ENCODE results near the gene SCEL. TPM values are rescaled to one million over a fixed set of nuclear protein-coding genes. Genes with fewer than 3 reads are reported as not detected.

The SCEL gene
- total and polyA plus RNA-seq, 8 donors = 0.19 to 76.8 (median 1.0) TPM; not detected in 4

DNA sequence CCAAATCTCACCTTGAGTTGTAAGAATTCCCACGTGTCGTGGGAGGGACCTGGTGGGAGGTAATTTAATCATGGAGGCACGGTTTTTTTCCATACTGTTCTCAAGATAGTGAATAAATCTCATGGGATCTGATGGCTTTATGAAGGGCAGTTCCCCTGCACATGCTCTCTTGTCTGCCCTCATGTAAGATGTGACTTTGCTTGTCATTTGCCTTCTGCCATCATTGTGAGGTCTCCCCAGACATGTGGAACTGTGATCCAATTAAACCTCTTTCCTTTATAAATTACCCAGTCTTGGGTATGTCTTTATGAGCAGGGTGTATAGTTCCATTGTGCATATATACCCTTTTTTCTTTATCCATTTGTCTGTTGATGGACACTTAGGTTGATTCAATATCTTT is 13.1 kb downstream of the SCEL start:
- no peak overlapping the region for H3K27ac ChIP-seq
- no peaks in the 10 kb centered on the region for H3K36me3 ChIP-seq
- peaks cover 0 to 12% (median 7%) of the 10 kb centered on the region in 4 donors for H3K4me1 ChIP-seq
- no peaks in the 10 kb centered on the region for H3K27me3 ChIP-seq
- no peak overlapping the region for H3K4me3 ChIP-seq
- intact Hi-C loops (cut with DNase I; ENCODE audit: low total_unique reads) = no loop called here
- TF ChIP-seq, protein P1, sequence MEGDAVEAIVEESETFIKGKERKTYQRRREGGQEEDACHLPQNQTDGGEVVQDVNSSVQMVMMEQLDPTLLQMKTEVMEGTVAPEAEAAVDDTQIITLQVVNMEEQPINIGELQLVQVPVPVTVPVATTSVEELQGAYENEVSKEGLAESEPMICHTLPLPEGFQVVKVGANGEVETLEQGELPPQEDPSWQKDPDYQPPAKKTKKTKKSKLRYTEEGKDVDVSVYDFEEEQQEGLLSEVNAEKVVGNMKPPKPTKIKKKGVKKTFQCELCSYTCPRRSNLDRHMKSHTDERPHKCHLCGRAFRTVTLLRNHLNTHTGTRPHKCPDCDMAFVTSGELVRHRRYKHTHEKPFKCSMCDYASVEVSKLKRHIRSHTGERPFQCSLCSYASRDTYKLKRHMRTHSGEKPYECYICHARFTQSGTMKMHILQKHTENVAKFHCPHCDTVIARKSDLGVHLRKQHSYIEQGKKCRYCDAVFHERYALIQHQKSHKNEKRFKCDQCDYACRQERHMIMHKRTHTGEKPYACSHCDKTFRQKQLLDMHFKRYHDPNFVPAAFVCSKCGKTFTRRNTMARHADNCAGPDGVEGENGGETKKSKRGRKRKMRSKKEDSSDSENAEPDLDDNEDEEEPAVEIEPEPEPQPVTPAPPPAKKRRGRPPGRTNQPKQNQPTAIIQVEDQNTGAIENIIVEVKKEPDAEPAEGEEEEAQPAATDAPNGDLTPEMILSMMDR (IDR thresholded peaks at IDR 0.05) = no peak
- TF ChIP-seq EP300 (IDR thresholded peaks at IDR 0.05) = no peak
- no peak for TF ChIP-seq POLR2A (IDR thresholded peaks at IDR 0.05)
- TF ChIP-seq POLR2AphosphoS5 (IDR thresholded peaks at IDR 0.05) = no peak
- WGBS, 5 donors = 60 to 89% (median 83%) methylated on average over 3 of the region's 3 CpGs
- DNase-seq = no peak
- no peaks in the 10 kb centered on the region for H3K9me3 ChIP-seq

DNA sequence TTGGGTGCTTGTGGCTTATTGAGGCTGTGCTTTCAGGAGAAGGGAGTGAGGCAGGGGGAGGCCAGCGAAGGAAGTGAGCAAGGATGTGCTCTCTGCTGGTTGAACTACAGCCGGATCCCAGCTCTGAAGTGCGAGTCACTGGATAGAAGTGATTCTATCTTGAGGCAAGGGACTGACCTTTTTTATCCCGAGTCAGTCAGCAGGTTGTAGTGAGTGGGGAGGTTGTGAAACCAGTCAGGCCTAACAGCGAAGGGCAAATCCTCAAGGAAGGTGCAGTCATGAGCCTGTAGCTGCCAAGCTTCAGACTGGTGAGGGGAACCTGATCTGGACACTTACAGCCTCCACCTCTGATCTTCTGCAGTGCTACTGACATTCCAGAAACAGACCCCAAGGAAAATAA is 18.6 kb downstream of the SCEL start:
- Histone ChIP-seq H3K36me3 (no peaks in the 10 kb centered on the region), H3K9me3 (no peaks in the 10 kb centered on the region), H3K4me3 (no peak overlapping the region), H3K4me1 (peaks cover 0 to 3% (median 1%) of the 10 kb centered on the region in 4 donors), H3K27ac (no peak overlapping the region), H3K27me3 (no peaks in the 10 kb centered on the region)
- TF ChIP-seq EP300 (IDR thresholded peaks at IDR 0.05) (no peak), POLR2AphosphoS5 (IDR thresholded peaks at IDR 0.05) (no peak), POLR2A (IDR thresholded peaks at IDR 0.05) (no peak)
- TF ChIP-seq, protein P1 (IDR thresholded peaks at IDR 0.05) = no peak
- no peak for DNase-seq
- intact Hi-C loops (cut with DNase I; ENCODE audit: low total_unique reads) = no loop called here
- WGBS, 5 donors = 70 to 80% (median 75%) methylated on average over 5 of the region's 5 CpGs

DNA sequence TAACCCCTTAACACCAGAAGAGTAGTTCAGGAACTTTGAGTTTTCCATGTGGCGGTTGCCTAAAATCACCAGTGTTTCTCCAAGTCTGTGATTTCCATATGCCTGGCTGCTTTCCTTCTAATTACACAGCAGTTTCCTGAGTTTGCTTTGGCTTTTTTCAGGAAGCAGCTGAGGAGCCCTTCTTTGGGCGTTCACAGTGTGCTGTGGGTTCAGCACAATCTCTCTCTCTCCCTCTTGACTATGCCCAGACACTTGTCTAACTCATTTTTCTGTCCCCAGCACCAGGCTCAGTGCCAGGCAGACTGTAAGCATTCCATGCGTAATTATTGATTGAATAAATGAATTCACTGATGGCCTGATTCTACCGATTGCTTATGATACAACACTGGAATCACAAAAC is 19.7 kb downstream of the SCEL start:
- intact Hi-C loops (cut with DNase I; ENCODE audit: low total_unique reads) = no loop called here
- no peak for DNase-seq
- no peak overlapping the region for H3K4me3 ChIP-seq
- no peak overlapping the region for H3K27ac ChIP-seq
- H3K36me3 ChIP-seq = no peaks in the 10 kb centered on the region
- no peak for TF ChIP-seq POLR2AphosphoS5 (IDR thresholded peaks at IDR 0.05)
- TF ChIP-seq POLR2A (IDR thresholded peaks at IDR 0.05) = no peak
- no peak for TF ChIP-seq EP300 (IDR thresholded peaks at IDR 0.05)
- TF ChIP-seq, protein P1 (IDR thresholded peaks at IDR 0.05) = no peak
- H3K27me3 ChIP-seq = no peaks in the 10 kb centered on the region
- H3K9me3 ChIP-seq = no peaks in the 10 kb centered on the region
- 51 to 67% (median 57%) methylated on average over 4 of the region's 4 CpGs for WGBS, 5 donors
- H3K4me1 ChIP-seq = peaks cover 0 to 3% (median 2%) of the 10 kb centered on the region in 4 donors

DNA sequence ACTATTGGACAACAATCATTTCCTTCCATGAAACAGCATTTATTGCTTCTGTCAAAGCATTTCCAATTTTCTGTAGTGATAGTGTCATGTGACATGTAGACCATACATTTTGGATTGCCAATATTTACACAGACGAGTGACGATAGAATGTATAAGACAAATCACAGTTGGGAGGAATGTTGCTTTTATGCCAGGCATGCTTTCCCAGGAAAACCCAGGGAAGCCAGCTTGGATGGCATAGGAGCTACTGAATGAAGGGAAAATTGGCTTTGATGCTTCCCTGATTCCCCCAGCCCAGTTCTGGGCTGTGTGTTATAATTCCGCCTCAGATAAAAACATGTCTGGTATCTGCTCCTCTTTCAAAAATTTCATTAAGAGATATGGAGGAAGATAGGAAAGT is 22.5 kb downstream of the SCEL start:
- Histone ChIP-seq H3K27ac (no peak overlapping the region), H3K36me3 (no peaks in the 10 kb centered on the region), H3K9me3 (no peaks in the 10 kb centered on the region), H3K4me3 (no peak overlapping the region), H3K27me3 (no peaks in the 10 kb centered on the region), H3K4me1 (peaks cover 0 to 3% (median 2%) of the 10 kb centered on the region in 4 donors)
- DNase-seq = no peak
- intact Hi-C loops (cut with DNase I; ENCODE audit: low total_unique reads) = no loop called here
- WGBS, 5 donors = 75 to 93% (median 84%) methylated on average over 3 of the region's 3 CpGs
- no peak for TF ChIP-seq POLR2A (IDR thresholded peaks at IDR 0.05)
- TF ChIP-seq POLR2AphosphoS5 (IDR thresholded peaks at IDR 0.05) = no peak
- no peak for TF ChIP-seq EP300 (IDR thresholded peaks at IDR 0.05)
- TF ChIP-seq, protein P1 (IDR thresholded peaks at IDR 0.05) = no peak
